ENCODE measurements around the gene COA1.
"Not testable (repeated sequence)": the region's sequence is repeated elsewhere in the genome, so short reads cannot be mapped to it uniquely, and the experiment has no call there.

Gene COA1

DNA sequence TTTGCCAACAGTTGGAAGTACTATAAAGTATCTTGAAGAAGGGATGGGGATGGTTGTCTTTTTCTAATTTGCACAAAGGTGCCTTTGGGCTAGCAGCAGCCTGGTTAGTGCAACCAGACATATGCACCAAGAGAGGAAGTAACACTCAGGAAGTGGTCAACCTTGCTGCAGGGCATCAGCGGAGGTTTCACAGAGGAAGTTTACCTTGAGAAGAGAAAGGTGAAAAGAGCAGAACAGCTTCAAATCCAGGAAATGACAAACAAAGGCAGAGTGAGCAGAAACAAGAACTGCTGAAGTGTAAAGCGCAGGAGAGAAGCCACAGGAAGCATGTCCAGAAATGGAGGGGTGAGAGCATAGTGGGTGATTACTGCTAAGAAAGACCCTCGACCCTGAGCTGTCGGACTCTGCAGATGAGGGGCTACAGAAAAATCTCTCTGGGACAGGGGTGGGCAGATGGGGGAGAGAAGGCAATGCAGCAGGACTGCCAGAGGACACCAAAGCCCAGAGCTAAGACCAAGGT is 79.5 kb downstream of the COA1 start:
- DNase-seq, result no peak

GRCh38 chr7:43648473-43649406 is 80.6 kb downstream of the COA1 start:
- DNase-seq, result no peak

DNA sequence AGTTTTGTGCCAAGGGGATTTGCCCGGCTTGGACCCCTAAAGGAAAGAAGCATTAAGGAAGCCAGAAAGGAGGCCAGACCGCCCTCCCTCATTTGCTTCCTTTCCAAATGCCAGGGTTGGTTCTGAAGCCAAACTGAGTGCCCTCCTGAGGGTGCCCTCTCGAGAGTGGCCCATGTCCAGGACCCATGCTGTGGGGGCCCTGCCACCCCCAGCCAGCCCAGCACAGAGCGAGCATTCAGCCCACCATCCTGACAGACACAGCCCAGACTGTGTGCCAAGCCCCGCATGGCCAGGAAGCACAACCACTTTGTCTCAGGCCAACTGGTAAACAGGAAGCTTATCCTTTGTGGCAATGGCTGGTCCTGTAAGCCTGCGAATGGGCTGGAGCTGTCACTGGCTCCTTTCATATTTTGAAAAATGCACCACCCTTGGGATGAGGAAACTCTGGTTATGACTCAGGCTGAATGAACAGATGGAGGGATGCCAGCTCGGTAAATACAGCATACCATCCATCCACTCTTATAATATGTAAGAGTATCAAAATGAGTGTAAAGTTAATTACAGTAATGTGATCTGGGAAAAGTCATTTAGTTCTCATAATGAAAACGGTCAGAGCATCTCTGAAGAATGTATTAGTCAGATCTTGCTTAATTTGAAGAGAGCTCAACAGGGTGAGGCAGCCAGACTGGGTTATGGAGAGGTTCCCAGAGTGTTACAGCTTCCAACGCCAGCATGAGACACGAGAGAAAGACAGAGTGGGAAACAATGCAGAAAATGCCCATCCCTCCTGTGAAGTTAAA is 81.5 kb downstream of the COA1 start:
- peak; percentile 63 for DNase-seq

DNA sequence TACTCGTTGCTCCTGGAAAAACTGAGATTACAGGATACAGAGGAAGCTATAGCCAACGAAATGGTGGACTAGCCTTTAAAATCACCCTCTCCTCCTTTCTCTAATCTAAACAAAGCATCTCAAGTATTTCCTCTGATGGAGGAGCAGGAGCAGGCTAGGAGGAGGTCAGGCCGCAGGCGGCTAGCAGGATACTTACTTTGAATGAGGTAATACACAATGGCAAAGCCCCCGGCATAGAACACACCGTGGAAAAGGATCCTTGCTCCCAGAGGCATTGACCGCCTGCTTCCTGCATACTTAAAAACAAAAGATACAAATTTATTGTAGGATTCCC is 82.0 kb downstream of the COA1 start:
- DNase-seq, result peak; percentile 52

DNA sequence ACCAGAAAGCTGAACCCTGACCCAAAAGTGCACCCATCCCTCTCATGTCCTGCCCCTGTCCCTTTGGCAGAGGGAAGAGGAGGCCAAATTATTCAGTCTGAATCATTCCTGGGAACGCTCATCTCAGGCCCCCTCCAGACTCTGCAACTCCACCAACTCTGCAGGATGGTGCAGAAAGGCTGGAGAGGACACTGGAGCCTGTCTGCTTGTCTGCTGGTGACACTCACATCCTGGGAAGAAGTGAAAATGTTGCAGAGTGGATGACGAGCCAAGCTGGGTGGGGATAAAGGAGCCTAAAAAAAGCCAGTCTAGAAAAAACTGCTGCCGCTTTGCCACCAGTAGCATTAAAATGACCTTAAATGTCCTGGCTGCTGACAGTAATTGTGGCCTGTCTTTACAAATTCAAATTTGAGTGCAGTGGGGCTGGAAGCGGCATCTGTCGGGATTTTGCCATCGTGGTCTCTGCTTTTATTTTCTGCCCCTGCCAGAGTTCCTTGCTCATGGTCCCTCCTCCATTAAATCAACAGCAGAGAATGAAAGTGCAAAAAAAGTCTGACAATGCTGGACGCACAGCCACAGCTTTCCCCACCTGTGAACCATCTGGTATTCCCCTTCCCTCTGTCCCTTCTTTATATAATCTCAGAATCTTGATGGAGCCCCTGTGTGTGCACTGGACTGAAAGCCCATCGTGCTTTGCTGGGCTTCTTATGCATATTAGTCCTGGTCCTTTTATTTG is 82.6 kb downstream of the COA1 start:
- peak; percentile 53 for DNase-seq

- no peak for DNase-seq
Measured at GRCh38 chr7:43645699-43646226, 83.6 kb downstream of the COA1 start.

- DNase-seq, result no peak
Measured at GRCh38 chr7:43643846-43644245, 85.5 kb downstream of the COA1 start.

GRCh38 chr7:43642897-43643630 is 86.3 kb downstream of the COA1 start:
- DNase-seq, result no peak

GRCh38 chr7:43640679-43641078 is 88.6 kb downstream of the COA1 start:
- no peak for DNase-seq

GRCh38 chr7:43639858-43640491 is 89.3 kb downstream of the COA1 start:
- peak; percentile 94 for DNase-seq

DNA sequence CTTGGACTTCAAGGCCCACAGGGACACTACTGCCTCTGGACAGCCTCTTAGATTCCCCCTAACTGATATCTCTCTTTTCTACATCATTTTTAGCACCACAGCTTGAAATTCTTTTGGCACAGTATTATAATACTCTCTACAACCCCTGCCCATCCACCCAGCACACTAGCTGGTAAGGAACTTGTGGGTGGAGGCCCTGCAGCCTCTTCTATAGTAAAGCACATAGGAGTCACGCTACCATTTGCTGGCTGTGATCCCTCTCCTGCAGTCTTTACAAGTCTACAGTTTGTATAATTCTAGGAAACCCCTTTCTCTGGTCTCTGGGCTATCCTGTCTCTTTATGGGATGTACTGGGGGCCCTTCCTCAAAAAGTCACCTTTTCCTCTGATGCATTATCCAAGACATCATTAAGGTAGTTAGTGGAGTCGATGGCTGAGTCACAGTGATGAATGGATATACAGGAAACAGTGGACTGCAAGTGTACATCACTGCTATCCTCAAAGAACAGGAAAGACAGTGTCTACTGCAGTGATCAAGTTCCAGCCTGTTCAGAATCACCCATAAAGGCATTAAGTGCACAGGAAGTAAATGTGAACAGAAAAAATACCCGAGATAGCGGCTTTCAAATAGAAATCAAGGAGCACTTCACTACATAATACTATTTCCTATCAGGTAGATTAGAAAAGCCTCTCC is 92.1 kb downstream of the COA1 start:
- DNase-seq, result no peak

- peak; percentile 27 for DNase-seq
Measured at GRCh38 chr7:43636093-43636492, 93.2 kb downstream of the COA1 start.

- DNase-seq, result no peak
Measured at GRCh38 chr7:43634384-43634783, 94.9 kb downstream of the COA1 start.

DNA sequence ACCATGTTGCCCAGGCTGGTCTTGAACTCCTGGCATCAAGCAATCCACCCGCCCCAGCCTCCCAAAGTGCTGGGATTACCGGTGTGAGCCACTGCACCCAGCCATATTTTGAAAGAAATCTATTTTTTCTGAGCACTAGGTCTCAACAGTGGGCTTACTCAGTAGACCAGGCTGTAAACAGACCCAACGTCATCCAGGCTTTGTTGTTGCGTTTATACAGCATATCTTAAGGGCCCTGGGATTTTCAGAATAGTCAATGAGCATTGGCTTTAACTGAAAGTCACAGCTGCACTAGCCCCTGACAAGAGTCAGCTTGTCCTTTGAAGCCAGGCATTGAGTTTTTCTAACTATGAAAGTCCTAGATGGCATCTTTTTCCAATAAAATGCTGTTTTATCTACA is 96.6 kb downstream of the COA1 start:
- DNase-seq, result no peak

DNA sequence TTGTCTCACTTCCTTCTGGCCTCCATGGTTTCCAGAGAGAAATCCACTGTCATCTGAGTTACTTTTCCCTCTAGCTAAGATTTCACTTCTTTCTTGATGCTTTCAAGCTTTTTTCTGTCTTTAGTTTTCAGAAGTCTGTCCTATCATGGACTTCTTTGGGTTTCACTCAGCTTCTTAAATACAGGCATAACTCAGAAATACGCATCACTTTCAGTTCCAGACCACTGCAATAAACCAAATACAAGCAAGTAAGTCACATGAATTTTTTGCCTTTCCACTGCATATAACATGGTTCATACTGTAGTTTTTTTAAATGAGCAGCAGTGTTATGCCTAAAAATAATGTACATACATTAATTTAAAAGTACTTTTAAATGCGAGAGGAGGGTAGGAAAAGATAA is 97.8 kb downstream of the COA1 start:
- DNase-seq, result no peak

DNA sequence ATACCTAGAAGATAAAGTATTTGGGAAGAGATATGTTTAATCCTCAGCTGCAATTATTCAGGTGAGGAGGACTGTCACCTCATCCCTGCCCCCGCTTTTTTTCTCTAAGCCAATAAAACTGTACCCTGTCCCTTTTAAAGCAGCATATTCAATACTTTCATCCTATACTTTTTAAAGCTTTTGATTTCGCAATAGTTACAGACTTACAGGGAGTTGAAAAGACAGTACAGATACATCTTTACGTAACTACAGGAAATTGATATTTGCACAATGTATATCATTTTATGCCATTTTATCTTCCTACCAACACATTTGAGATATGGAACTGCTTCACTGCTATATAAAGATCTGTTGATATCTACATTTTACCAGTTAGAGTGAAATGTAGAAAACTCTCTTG is 98.8 kb downstream of the COA1 start:
- no peak for DNase-seq

DNA sequence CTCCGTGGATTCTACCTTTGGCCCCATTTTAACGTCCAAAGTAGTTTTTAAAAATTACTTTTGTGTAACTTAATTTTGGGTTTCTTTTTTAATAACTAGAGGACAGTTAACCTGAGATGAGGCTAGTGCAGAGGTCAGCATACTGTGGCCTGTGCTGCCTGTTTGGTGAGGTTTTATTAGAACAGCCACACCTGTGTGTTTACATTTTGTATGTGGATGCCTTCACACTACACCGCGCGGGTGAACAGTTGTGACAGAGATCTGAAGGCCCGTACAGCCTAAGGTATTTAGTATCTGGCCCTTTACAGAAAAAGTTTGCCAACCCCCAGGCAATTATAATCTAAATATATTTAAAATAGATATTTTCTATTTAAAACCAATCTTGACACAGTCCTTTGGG is 99.5 kb downstream of the COA1 start:
- DNase-seq, result no peak

DNA sequence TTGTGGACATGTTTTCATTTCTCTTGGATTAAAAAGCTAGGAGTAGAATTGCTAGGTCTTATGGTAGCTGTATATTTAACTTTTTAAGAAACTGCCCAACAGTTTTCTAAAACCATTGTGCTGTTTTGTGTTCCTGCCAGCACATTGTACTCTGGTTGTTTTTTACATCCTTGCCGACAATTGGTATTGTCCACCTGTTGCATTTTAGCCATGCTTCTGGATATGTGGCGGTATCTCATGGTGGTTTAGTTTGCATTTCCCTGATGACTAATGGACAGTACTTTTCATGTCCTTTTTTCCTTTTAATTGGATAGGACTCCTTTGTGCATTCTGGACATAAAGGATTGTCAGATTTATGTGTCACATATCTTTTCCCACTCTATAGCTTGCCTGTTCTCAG is 100.9 kb downstream of the COA1 start:
- DNase-seq, result no peak

DNA sequence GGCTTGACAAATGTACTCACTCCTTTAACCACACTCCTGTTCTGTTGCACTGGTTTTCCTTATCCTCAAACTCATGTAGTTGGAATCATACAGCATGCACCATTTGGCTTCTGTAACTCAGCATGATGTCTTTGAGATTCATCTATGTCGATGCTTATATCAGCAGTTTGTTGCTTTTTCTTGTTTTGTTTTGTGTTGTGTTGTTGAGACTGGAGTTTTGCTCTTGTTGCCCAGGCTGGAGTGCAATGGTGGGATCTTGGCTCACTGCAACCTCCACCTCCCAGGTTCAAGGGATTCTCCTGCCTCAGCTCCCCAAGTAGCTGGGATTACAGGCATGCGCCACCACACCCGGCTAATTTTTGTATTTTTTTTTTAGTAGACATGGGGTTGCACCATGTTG is 101.5 kb downstream of the COA1 start:
- not testable (repeated sequence) for DNase-seq

DNA sequence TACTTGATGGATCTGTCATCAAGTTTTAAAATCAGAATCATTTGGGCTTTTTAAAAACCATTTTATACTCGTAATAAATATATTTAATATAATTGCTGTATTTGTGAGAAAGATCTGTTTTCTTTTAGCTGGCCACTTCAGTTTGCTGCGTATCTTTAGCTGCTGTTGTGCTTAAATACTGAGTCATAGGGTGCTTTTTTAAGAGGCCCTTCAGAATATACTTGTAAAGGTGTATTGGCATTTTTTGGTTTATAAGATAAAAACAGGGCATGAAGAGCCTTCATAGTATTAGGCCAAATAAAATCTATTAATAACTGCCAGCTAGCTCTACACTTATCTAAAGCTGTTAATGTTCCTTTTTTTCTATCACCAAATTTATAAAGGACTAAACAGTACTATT is 102.6 kb downstream of the COA1 start:
- DNase-seq, result no peak

GRCh38 chr7:43625980-43626379 is 103.3 kb downstream of the COA1 start:
- DNase-seq, result no peak
